ENCODE measurements around the gene RAB17. TPM values are rescaled to one million over a fixed set of nuclear protein-coding genes. Genes with fewer than 3 reads are reported as not detected.

Gene RAB17
- total and polyA plus RNA-seq, 2 donors from 2014 or later: 59.1 to 151 TPM

- Histone ChIP-seq H3K4me3 (ENCODE audit: low read length in 3 of 3) (no peak overlapping the region), H3K36me3 (ENCODE audit: control insufficient read depth in 2 of 3, insufficient read depth in 3 of 3, low read length in 3 of 3) (no peaks in the 10 kb centered on the region), H3K27me3 (ENCODE audit: control insufficient read depth, insufficient read depth, low read length) (no peaks in the 10 kb centered on the region), H3K4me1 (ENCODE audit: control insufficient read depth in 2 of 3, insufficient read depth in 2 of 3, low read depth in 1 of 3, low read length in 3 of 3) (peaks cover 0 to 6% (median 3%) of the 10 kb centered on the region in 3 donors), H3K9me3 (ENCODE audit: control insufficient read depth in 2 of 3, insufficient read depth in 1 of 3, low read length in 3 of 3) (no peaks in the 10 kb centered on the region), H3K9ac (ENCODE audit: low read length in 3 of 3) (no peak overlapping the region), H3K27ac (ENCODE audit: low read depth in 2 of 2, low read length in 2 of 2) (no peak overlapping the region)
- intact Hi-C loops (cut with DNase I): no loop called here
- DNase-seq (peak in 1 of 5 donors; percentile 61), FAIRE-seq (no peak)
- TF ChIP-seq CTCF (IDR thresholded peaks at IDR 0.05; ENCODE audit: borderline replicate concordance, extremely low read depth, insufficient read depth): no peak
Measured at GRCh38 chr2:237546876-237547395, 43.6 kb downstream of the RAB17 start.

GRCh38 chr2:237546040-237546875, 44.3 kb downstream of the RAB17 start:
- H3K4me1 ChIP-seq (ENCODE audit: control insufficient read depth in 2 of 3, insufficient read depth in 2 of 3, low read depth in 1 of 3, low read length in 3 of 3): peaks cover 0 to 6% (median 3%) of the 10 kb centered on the region in 3 donors
- H3K4me3 ChIP-seq (ENCODE audit: low read length in 3 of 3): no peak overlapping the region
- TF ChIP-seq CTCF (IDR thresholded peaks at IDR 0.05; ENCODE audit: borderline replicate concordance, extremely low read depth, insufficient read depth): no peak
- no peak overlapping the region for H3K9ac ChIP-seq (ENCODE audit: low read length in 3 of 3)
- no peaks in the 10 kb centered on the region for H3K9me3 ChIP-seq (ENCODE audit: control insufficient read depth in 2 of 3, insufficient read depth in 1 of 3, low read length in 3 of 3)
- H3K27me3 ChIP-seq (ENCODE audit: control insufficient read depth, insufficient read depth, low read length): no peaks in the 10 kb centered on the region
- H3K27ac ChIP-seq (ENCODE audit: low read depth in 2 of 2, low read length in 2 of 2): no peak overlapping the region
- intact Hi-C loops (cut with DNase I): no loop called here
- FAIRE-seq (no peak), DNase-seq (peak in 1 of 5 donors; percentile 32)
- H3K36me3 ChIP-seq (ENCODE audit: control insufficient read depth in 2 of 3, insufficient read depth in 3 of 3, low read length in 3 of 3): no peaks in the 10 kb centered on the region

- H3K36me3 ChIP-seq (ENCODE audit: control insufficient read depth in 2 of 3, insufficient read depth in 3 of 3, low read length in 3 of 3): no peaks in the 10 kb centered on the region
- H3K9ac ChIP-seq (ENCODE audit: low read length in 3 of 3): no peak overlapping the region
- H3K27me3 ChIP-seq (ENCODE audit: control insufficient read depth, insufficient read depth, low read length): no peaks in the 10 kb centered on the region
- no peak overlapping the region for H3K4me3 ChIP-seq (ENCODE audit: low read length in 3 of 3)
- no peak for DNase-seq
- TF ChIP-seq CTCF (IDR thresholded peaks at IDR 0.05; ENCODE audit: borderline replicate concordance, extremely low read depth, insufficient read depth): no peak
- FAIRE-seq: no peak
- H3K9me3 ChIP-seq (ENCODE audit: control insufficient read depth in 2 of 3, insufficient read depth in 1 of 3, low read length in 3 of 3): no peaks in the 10 kb centered on the region
- intact Hi-C loops (cut with DNase I): no loop called here
- no peaks in the 10 kb centered on the region for H3K4me1 ChIP-seq (ENCODE audit: control insufficient read depth in 2 of 3, insufficient read depth in 2 of 3, low read depth in 1 of 3, low read length in 3 of 3)
- no peak overlapping the region for H3K27ac ChIP-seq (ENCODE audit: low read depth in 2 of 2, low read length in 2 of 2)
Measured at GRCh38 chr2:237542001-237542704, 48.4 kb downstream of the RAB17 start.

Measured in kidney (tissue), 14 donors.